ENCODE measurements around the gene GPR158.

GRCh38 chr10:25159591-25159990, 15.2 kb upstream of the GPR158 start:
- TF ChIP-seq CTCF (IDR thresholded peaks at IDR 0.05) (no peak), POLR2A (IDR thresholded peaks at IDR 0.05) (no peak)
